Lower lobe of right lung (tissue), 2 donors: ENCODE results near the gene PROM1. TPM values are rescaled to one million over a fixed set of nuclear protein-coding genes. Genes with fewer than 3 reads are reported as not detected.

ENCODE experiments used
- ATAC-seq, 2 donors: fragments of 200-7000 bp; cut with Tn5 transposase; one replicate each; pipeline ENCODE4 v1.9.1; 2020 to 2022; ENCODE audit warnings: mild to moderate bottlenecking in 2 of 2, moderate library complexity in 2 of 2
- DNase-seq: peaks from one replicate; pipeline ENCODE4 v3.0.0-alpha.2; 2020
- H3K27ac ChIP-seq: fragments of 200-600 bp; one replicate; pipeline ENCODE4 v1.8.0; 2022
- H3K27me3 ChIP-seq: fragments of 200-600 bp; one replicate; pipeline ENCODE4 v1.8.0; 2022; ENCODE audit warnings: low read depth
- H3K36me3 ChIP-seq: fragments of 200-600 bp; one replicate; pipeline ENCODE4 v1.8.0; 2022; ENCODE audit warnings: mild to moderate bottlenecking
- H3K4me1 ChIP-seq: fragments of 200-600 bp; one replicate; pipeline ENCODE4 v1.8.0; 2022
- H3K4me3 ChIP-seq: fragments of 200-600 bp; one replicate; pipeline ENCODE4 v1.8.0; 2022; ENCODE audit warnings: mild to moderate bottlenecking
- H3K9me3 ChIP-seq: fragments of 200-600 bp; one replicate; pipeline ENCODE4 v1.8.0; 2022
- intact Hi-C: fragments of 100-400 bp; cut with DNase I; formaldehyde crosslinking; loops from one replicate; pipeline ENCODE4 v1.11.0; 2022
- total RNA-seq: library from RNA; stranded (reverse); fragmentation: NEBNext Ultra II Directional; extraction: Animal tissue kit (Norgen Biotek cat#: 25700); gene quantifications from one replicate; pipeline ENCODE4 v1.2.1, GENCODE V29; 2021
- TF ChIP-seq, protein P1 (sequence below): fragments of 200-600 bp; IDR thresholded peaks from one replicate; pipeline ENCODE4 v1.8.0; 2022; ENCODE audit warnings: antibody characterized with exemption, mild to moderate bottlenecking
- donor health status: DM: no; HTN: yes; CAD: no; lungs with severe emphysema.

The PROM1 gene
- total RNA-seq, 1 donor from 2014 or later = 10.1 TPM

DNA sequence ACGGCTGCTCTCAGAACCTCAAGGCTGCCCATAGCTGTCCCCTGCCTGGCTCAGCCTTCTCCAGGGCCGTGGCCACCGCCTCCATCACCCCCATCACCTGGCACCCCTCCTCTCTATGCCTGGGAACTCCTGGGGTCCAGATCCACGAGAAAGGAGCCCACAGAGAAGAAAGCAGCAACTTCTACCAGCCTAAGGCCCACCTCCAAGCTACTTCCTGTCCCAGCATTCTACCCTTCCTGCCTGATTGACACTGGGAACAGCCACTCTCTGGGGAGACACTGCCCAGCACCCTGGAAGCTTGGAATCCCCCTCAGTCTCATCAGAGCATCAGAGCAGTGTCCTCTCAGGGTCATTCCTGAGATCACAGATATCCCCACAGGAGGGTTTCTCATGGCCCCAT is 36.9 kb upstream of the PROM1 start:
- Histone ChIP-seq H3K4me3 (no peak overlapping the region), H3K9me3 (no peaks in the 10 kb centered on the region), H3K27ac (no peak overlapping the region), H3K36me3 (no peaks in the 10 kb centered on the region), H3K4me1 (no peaks in the 10 kb centered on the region), H3K27me3 (no peaks in the 10 kb centered on the region)
- intact Hi-C loops = no loop called here
- TF ChIP-seq, protein P1, sequence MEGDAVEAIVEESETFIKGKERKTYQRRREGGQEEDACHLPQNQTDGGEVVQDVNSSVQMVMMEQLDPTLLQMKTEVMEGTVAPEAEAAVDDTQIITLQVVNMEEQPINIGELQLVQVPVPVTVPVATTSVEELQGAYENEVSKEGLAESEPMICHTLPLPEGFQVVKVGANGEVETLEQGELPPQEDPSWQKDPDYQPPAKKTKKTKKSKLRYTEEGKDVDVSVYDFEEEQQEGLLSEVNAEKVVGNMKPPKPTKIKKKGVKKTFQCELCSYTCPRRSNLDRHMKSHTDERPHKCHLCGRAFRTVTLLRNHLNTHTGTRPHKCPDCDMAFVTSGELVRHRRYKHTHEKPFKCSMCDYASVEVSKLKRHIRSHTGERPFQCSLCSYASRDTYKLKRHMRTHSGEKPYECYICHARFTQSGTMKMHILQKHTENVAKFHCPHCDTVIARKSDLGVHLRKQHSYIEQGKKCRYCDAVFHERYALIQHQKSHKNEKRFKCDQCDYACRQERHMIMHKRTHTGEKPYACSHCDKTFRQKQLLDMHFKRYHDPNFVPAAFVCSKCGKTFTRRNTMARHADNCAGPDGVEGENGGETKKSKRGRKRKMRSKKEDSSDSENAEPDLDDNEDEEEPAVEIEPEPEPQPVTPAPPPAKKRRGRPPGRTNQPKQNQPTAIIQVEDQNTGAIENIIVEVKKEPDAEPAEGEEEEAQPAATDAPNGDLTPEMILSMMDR = no peak
- ATAC-seq (no peak), DNase-seq (no peak)

DNA sequence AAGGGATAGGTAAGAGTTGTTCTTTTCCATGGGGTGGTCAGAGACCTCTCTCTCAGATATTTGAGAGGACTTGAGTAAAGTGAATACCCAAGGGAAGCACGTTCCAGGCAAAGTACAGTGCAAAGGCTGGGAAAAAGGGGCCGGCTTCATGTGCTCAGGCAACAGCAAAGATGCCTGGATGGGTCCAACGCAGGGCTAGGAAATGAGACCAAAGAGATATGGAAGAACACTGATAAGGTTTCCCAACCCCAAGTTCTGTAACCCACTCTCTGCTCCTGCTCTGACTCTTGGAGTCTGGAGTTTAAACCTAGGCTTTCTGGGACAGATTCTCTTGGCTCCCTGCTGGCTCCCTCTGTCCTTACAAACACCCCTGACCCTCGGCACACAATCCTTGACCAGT is 36.2 kb upstream of the PROM1 start:
- ATAC-seq (no peak), DNase-seq (no peak)
- no peak overlapping the region for H3K4me3 ChIP-seq
- no peak overlapping the region for H3K27ac ChIP-seq
- TF ChIP-seq, protein P1 = no peak
- no peaks in the 10 kb centered on the region for H3K27me3 ChIP-seq
- no peaks in the 10 kb centered on the region for H3K9me3 ChIP-seq
- no peaks in the 10 kb centered on the region for H3K36me3 ChIP-seq
- H3K4me1 ChIP-seq = no peaks in the 10 kb centered on the region
- intact Hi-C loops = no loop called here

DNA sequence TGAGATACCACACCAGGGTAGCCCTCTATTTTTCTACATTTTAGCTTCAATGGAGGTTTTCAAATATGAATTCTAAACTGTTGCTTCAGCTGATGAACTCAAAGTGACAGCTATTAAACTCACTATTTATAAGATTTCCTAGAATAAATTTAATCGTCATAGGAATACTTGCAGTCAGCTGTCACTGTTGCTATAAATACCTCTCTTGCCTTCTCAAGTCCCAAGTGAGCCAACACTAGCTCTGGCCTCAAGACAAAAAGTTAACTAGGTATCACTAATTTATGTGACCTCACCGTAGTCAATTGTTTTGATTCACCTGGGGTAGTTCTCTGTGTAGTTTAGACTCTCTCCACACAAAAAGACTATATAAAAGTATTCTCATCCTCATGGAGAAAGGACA is 34.3 kb upstream of the PROM1 start:
- no peak for ATAC-seq
- DNase-seq = no peak
- no peak overlapping the region for H3K27ac ChIP-seq
- no peaks in the 10 kb centered on the region for H3K27me3 ChIP-seq
- TF ChIP-seq, protein P1 = no peak
- H3K9me3 ChIP-seq = no peaks in the 10 kb centered on the region
- no peaks in the 10 kb centered on the region for H3K4me1 ChIP-seq
- intact Hi-C loops = no loop called here
- H3K36me3 ChIP-seq = no peaks in the 10 kb centered on the region
- no peak overlapping the region for H3K4me3 ChIP-seq

DNA sequence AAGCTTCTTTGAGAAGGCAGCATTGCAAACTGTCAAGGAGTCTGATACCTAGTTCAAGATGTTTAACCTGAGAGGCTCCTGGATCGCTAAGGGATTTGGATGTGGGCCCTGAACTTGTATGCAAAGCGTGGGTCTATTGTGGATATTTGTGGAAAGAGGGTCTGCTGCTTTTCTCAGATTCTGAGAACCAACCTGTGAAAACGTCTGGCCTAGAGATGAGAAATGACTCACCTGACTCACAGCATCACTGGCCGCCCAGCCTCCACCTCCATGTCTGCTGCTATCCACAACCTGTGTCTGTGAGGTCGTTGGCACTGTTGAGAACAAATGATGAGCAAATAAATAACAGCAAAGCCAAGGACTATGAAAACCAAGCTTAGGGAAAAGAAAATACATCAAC is 33.3 kb upstream of the PROM1 start:
- Histone ChIP-seq H3K27me3 (no peaks in the 10 kb centered on the region), H3K9me3 (no peaks in the 10 kb centered on the region), H3K36me3 (no peaks in the 10 kb centered on the region), H3K27ac (no peak overlapping the region), H3K4me1 (no peaks in the 10 kb centered on the region), H3K4me3 (no peak overlapping the region)
- intact Hi-C loops = no loop called here
- DNase-seq (no peak), ATAC-seq (no peak)
- TF ChIP-seq, protein P1 = no peak

DNA sequence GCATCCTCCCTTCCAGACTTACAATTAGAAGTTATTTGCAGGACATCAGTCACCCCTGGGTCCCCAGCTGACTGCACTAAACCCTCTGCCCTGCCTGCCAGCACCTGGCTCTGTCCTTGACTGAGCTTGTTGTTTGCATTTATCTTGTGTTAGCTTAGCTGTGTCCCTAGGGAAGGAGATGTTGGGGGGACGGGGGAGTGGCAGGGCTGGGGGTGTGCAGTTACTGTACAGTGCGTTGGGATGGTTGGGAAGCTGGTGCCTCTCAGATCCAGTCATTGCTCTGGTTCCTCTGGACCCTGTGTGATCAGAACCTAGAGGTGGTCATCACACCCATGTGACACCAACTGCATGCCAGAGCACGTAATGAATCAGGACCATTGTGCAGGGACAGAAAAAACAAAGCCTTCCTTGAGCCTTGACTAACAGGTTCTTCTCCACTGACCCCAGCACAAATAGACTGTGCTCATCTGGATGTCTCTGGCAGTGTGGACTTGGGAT is 32.7 kb upstream of the PROM1 start:
- no peaks in the 10 kb centered on the region for H3K36me3 ChIP-seq
- no peak overlapping the region for H3K27ac ChIP-seq
- no peak overlapping the region for H3K4me3 ChIP-seq
- TF ChIP-seq, protein P1 = no peak
- no peak for ATAC-seq
- DNase-seq = no peak
- no peaks in the 10 kb centered on the region for H3K27me3 ChIP-seq
- intact Hi-C loops = no loop called here
- H3K4me1 ChIP-seq = no peaks in the 10 kb centered on the region
- H3K9me3 ChIP-seq = no peaks in the 10 kb centered on the region

DNA sequence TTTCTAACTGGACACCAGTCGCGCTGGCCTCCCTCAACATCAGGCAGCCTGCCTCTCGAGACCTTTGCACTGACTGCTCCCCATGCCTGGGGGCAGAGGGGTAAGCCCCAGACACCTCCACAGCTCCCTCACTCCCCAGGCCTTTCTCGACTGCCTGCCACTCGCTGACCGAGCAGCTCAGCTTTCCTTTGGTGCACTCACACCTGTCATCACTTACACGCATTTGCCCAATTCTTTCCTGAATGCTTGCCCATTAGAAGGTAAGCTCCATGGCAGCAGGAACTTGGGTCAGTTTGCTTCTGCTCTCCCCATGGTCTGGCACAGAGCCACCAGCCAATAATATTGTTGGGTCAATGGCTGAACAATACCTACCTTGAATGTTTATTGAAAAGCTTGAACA is 32.2 kb upstream of the PROM1 start:
- no peak for DNase-seq
- Histone ChIP-seq H3K27me3 (no peaks in the 10 kb centered on the region), H3K4me1 (no peaks in the 10 kb centered on the region), H3K36me3 (no peaks in the 10 kb centered on the region), H3K9me3 (no peaks in the 10 kb centered on the region), H3K27ac (no peak overlapping the region), H3K4me3 (no peak overlapping the region)
- ATAC-seq = no peak
- TF ChIP-seq, protein P1 = no peak
- intact Hi-C loops = no loop called here
